Stimulated activated CD4-positive, alpha-beta T cell treated with anti-CD3 and anti-CD28 coated beads, Interleukin-4, amount 100 ng/mL, for 1 hour (primary cell): ENCODE measurements around the gene NCK2.

Source experiments
- DNase-seq: peaks from one replicate; pipeline ENCODE4 v3.0.0-alpha.2; 2020

NCK2 gene

DNA sequence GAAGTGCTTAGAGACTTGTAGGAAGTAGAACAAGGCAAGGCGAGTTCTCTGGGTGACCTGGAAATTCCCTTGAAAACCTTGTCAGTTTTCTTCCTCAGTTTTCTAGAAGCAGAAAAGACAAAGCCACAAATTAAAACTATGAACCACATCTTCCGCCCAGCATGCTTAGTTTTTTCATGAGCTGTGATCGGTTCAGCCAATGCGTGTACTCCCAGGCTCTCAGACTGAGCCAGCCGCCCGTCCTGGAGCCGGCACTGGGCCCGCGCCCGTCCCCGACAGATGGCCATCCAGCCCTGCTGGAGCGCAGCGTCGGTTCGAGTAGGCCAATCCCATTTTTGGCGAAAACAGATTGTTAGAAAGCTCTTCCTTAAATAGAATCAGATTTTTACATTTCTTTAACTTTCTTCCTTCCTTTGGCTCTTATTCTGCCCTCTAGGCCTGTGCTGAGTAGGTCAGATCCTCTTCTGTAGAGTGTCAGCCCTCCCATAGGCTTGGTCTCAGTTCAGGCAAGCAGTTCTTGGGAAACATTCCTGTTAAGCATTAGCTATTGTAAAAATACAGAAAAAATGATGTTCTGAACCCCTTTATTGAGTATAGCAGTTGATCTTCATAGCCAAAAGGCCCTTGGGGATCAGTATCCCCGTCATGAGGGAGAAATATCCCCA lies 112.5 kb downstream of the NCK2 start:
- DNase-seq, result no peak

DNA sequence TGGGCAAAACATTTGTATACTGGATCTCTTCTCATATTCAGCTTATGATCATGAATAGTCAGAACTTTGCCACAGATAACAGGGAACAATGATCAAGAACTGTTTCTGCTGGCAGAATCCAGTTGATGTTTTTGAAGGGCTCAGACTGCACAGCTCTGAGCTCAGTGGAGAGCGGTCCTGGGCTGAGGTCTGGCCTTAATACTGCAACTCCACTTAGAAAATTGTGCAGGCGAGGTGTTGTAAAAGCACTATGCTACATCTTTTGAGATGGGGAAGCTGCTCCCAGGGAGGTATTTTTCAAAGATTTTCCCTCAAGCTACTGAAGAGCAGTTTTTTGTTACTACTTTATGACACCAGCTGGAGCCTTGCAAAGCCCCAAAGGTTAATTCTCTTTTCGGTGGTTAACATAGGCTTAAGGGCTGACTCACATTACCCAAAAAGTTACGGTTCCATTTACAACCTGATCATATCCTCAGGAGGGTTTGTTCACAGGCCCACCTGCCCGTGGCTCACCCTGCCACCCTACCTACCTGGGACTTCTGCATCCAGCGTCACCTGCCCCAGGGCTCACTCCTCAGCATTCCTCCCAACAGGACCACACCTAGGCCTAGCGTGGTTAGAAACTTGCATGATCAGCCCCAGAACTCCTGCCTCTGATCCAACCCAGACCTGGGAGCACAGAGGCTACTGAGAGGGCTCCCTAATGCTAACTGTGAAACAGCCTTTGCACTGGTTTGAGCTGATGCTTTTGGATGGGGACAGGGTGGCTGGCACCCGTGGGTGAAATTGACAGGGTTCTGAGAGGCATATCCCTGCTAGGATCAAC lies 114.4 kb downstream of the NCK2 start:
- no peak for DNase-seq

DNA sequence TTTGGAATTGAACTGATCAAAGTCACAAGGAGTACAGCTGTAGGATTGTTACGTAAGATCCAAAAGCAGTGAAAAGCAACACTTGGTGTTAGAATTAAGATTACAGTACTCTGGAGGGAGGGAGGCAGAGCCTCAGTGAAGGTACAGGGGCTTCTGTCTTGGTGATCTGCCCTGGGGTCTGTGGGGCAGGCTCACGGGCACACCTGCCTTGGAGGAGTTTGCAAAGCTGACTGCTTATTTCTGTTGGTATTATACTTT lies 114.9 kb downstream of the NCK2 start:
- no peak for DNase-seq

GRCh38 chr2:105860567-105860966 lies 115.9 kb downstream of the NCK2 start:
- DNase-seq, result no peak

- DNase-seq, result no peak
Observed at GRCh38 chr2:105861200-105861599, 116.5 kb downstream of the NCK2 start.

- no peak for DNase-seq
Observed at GRCh38 chr2:105862843-105863242, 118.1 kb downstream of the NCK2 start.

DNA sequence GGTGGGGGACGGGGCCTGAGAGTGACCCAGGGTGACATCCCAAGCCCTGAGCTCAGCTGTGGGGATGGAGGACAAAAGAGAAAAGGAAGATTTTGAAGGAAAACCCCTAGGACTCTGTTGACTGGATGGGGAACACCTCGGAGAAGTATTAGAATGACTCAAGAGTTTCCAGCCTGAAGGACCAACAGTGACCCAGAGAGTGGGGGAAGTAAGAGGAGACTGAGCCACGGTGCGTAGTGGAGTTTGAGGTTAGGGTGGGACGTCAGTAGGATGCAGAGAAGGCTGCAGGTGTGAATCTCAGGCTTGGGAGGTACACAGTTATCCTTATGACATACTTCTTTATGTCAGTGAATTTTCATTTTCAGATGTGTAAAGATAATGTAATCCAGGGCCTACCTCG lies 119.5 kb downstream of the NCK2 start:
- DNase-seq, result no peak

DNA sequence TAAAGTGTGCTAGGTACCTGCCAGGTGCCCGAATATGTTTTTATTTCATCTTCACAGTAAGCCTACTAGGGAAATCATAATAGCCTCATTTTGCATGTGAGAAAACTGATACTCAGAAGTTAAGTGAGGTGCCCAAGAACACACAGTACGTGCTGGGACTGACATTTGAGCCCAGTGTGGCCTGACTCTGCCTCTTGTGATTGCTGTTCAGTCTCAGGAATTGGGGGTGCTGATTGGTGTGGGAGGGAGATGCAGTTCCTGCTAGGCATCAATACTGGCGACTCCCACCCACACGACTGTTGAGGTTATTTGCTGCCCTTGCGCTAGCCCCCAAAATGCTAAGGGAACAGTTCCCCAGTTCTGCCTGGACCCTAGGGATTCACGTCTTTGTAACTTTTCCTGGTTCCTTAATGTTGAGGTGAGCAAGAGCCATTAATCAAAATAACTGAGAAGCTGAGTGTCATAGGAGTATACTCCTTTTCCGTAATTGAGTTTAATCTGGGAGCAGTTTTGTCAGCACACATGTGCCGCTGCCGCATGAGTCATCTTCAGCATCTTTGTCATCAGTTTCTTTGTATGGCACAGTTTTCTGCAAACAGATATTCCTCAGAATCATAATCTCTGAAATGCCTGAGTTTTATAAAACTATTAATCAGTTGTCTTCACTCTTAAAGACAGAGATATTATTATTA lies 120.7 kb downstream of the NCK2 start:
- DNase-seq, result no peak

GRCh38 chr2:105866216-105867185 lies 121.8 kb downstream of the NCK2 start:
- no peak for DNase-seq

DNA sequence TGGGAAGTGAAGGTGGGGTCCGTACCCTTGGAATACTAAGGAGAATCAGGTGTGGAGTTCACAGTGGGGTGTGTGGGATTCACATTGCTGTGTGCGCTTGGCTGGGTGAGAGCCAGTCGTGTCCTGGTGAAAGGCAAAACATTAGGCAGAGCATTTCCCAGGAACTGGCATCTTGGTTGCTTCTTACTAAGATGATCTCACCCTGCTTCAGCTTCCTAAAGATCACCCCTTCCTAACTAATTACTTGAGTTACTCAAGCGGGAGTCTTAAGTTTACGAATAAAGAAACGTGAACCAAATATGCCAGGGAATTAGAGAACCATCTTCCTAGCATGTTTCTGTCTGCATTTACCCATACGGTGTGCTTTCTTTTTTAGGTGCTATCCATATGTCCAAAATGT lies 122.9 kb downstream of the NCK2 start:
- DNase-seq, result no peak

- no peak for DNase-seq
Observed at GRCh38 chr2:105868060-105868459, 123.3 kb downstream of the NCK2 start.

DNA sequence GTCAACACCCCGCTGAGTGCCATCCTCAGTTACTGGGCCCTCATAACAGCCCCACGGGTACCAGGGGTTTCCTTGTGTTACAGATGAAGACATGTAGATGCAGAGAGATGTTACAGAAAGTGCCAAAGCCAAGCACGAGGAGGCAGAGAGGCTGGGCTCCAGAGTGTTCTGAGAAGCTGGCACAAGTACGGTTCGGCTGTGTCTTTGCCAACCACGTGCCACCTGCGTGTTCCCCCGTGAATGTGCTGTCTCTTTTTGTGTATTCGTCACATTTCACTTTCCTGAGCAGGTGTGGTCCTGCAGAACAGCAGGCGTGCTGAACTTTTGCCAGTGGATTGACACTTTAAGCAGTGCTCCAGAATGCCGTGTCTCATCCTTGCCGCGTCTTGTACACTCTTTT lies 124.6 kb downstream of the NCK2 start:
- no peak for DNase-seq

GRCh38 chr2:105870062-105870461 lies 125.3 kb downstream of the NCK2 start:
- DNase-seq, result no peak

DNA sequence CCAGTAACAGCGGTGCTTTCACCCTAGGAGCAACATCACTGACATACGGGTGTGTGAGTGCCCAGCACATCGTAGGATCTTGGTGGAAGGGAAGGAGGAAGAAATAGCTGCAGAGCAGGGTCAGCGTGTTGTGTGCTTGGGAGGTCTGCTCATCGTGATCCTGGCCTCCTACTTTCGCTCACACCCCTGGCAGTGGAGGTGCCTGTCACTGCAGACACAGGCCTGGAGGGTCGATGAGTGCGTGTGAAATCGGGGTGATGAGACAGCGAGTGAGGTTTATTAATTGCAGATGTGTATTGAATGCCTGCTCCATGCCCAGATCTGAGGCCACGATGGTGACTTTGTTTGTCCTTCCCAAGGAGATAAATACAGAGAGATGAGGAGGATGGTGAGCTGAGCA lies 126.1 kb downstream of the NCK2 start:
- DNase-seq, result no peak

DNA sequence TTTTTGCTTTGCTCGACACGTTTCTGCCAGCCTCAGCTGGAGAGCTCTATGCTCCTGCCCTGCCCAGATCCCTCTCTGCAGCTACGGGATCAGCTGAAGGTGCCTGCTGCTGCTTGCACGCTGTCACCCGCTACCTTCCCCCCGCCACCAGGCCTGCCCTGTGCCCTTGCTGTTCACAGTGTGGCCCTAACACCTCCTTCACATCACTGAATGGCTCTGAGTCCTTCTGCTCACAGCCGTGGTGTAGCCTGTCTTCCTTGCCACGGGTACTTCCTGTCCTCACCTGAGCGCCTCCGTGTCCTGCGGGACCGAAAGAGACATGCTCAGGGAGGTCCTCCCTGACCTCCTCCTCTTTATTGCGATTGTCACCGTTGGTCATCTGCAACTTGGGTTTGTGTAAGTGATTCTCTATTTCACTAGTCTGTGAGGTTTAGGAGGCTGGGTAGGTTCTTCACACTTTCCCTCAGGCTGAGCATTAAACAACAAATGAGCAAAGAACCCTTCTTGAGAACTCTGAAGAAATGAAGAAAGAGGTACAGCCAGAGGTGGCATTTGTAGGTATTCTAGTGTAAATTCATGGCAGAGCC lies 127.5 kb downstream of the NCK2 start:
- no peak for DNase-seq

GRCh38 chr2:105872830-105873229 lies 128.1 kb downstream of the NCK2 start:
- DNase-seq, result no peak

GRCh38 chr2:105873281-105873680 lies 128.6 kb downstream of the NCK2 start:
- no peak for DNase-seq

DNA sequence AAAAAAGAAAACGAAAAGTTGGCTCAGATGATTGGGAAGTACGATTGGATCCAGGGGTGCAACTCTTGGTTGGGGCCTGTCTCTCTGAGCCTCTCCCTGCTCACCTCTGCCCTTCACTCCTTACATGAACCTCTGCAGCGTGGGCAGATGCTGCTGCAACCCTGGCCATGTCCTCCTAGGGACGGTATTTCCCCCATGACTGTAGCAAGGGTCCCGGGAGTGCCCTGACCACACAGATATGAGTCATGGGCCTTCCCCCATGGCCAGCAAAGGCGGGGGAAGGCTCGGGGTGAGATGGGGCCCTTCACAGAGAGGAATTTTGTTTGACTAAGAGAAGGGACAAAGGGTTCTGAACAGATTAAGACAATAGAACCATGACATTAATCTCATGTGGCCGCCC lies 129.0 kb downstream of the NCK2 start:
- peak; percentile 60 for DNase-seq

DNA sequence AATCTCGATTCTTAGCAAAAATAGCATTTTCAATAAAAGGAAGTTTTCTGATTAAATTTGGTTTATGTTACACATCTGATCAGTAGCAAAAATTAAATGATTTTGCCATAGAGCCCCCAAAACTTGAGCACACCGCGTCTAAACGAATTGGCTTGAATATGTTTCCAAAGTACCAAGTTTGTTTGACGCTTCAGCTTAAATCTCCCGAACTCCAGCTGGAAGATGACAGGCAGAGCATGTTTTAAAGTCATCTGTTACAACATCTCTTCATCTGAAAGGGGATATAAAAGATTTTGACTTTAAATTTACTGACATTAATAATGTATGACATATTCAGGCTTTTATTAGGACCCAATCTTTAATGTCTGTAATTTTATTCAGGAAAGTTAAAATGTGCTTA lies 129.8 kb downstream of the NCK2 start:
- DNase-seq, result no peak

DNA sequence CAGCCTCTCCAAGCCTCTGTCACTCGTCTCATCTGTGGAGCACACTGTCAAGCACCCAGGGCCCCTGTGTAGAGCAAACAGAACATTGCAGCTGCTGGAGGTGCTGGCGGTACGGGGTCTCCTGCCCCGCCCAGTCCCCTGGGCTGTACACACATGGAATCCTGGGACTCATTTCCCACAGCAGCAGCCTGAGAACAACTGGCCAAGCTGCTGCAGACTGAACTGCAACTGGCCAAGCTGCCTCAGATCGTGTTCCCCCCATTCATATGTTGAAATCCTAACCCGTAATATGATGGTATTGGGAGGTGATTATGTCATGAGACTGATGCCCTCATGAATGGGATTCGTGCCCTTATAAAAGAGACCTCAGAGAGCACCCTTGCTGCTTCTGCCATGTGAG lies 130.5 kb downstream of the NCK2 start:
- no peak for DNase-seq

DNA sequence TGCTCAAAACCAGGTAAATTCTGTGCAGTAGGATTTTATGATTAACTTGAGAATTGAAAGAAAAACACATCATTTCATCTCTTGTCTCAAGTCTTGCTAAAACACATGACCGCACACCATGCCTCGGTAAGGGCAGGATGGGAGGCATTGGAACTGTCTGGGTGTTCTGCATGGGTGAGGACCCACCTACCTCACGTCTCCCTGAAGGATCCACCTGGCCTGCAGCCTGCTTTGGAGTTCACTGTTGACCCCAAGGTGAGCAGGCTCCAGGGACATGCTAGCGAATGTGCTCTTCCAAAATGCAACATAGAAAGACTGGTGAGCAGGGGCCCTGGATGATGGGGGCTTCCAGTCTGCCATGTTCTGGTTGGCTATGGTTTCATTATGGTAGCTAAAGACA lies 131.5 kb downstream of the NCK2 start:
- DNase-seq, result no peak

DNA sequence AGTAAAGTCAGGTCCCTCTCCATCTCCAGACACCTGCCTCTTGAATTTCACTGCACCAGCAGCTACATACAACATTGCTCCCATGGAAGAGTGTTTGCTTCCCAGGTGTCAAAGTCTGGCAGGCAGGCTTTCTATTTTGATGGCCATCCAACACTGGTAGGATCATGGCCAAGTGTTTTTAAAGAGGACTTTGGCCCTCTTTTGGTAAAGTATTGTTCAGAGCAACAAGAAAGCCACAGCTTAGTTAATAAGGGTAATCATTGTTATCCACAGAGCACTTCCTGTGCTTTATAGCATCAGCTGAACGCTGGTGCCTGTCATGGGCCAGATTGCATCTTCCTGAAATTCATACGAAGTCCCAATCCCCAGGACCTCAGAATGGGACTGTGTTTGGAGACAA lies 133.2 kb downstream of the NCK2 start:
- DNase-seq, result no peak
